NCI-H1417 treated with DMSO at 0.1 percent for 48 hours (cell line): ENCODE data around the gene STK31.
A peak's percentile ranks its signal among the peaks of the same experiment; 100 is the strongest.
"Not testable (repeated sequence)": the region's sequence is repeated elsewhere in the genome, so short reads cannot be mapped to it uniquely, and the experiment has no call there.

Experiments used
- DNase-seq: peaks from one replicate; lab custom pipeline; 2025; lab: John Stamatoyannopoulos, UW

Gene STK31, protein sequence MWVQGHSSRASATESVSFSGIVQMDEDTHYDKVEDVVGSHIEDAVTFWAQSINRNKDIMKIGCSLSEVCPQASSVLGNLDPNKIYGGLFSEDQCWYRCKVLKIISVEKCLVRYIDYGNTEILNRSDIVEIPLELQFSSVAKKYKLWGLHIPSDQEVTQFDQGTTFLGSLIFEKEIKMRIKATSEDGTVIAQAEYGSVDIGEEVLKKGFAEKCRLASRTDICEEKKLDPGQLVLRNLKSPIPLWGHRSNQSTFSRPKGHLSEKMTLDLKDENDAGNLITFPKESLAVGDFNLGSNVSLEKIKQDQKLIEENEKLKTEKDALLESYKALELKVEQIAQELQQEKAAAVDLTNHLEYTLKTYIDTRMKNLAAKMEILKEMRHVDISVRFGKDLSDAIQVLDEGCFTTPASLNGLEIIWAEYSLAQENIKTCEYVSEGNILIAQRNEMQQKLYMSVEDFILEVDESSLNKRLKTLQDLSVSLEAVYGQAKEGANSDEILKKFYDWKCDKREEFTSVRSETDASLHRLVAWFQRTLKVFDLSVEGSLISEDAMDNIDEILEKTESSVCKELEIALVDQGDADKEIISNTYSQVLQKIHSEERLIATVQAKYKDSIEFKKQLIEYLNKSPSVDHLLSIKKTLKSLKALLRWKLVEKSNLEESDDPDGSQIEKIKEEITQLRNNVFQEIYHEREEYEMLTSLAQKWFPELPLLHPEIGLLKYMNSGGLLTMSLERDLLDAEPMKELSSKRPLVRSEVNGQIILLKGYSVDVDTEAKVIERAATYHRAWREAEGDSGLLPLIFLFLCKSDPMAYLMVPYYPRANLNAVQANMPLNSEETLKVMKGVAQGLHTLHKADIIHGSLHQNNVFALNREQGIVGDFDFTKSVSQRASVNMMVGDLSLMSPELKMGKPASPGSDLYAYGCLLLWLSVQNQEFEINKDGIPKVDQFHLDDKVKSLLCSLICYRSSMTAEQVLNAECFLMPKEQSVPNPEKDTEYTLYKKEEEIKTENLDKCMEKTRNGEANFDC

DNA sequence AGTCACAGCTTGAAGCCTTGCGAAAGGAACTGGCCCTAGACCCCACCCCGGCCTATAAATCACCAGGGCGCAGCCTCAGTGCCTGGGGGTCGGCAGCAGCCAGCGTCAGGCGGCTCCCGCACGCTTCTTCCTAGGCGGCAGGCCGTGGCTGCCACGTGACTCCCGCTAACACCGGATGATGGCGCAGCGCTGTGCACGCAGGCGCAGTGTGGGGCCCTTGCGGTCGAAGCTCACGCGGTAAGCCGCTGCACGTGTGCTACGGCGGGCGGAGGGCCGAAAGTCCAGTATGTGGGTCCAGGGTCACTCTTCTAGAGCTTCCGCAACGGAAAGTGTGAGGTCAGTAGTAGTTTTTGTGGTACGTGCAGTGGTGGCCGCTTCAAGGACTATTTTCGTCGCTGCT is at the start of gene STK31:
Gene STK31 (plus strand): TSS at position 220 of the 400 bp plus-strand sequence. CDS start 67 bp downstream, at position 287.
- DNase-seq, result no peak

DNA sequence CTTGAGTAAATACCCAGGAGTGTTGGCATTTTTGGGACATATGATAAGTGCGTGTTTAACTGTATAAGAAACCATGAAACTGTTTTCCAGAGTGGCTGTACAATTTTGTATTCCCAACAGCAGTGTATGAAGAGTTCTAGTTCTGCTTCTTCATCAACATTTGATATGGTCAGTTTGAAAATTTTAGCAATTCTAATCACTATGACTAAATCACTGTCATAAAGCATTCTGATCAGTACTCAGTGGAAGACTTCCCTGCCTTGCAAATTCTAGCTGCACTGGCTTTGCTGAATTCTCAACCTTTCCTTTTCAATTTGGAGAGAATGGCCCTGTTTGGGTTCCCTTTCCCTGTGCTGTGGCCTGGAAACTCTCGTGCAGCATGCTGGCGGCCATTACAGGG is 48.6 kb upstream of the STK31 start:
- no peak for DNase-seq

GRCh38 chr7:23662124-23662983 is 47.7 kb upstream of the STK31 start:
- DNase-seq, result no peak

GRCh38 chr7:23662984-23663313 is 47.1 kb upstream of the STK31 start:
- no peak for DNase-seq

GRCh38 chr7:23664122-23664521 is 45.9 kb upstream of the STK31 start:
- DNase-seq, result no peak

GRCh38 chr7:23672033-23672432 is 38.0 kb upstream of the STK31 start:
- DNase-seq, result no peak

GRCh38 chr7:23679898-23680413 is 30.1 kb upstream of the STK31 start, which contains the start of gene FAM221A:
Gene FAM221A, plus strand, starts transcription at chr7:23680199. Its CDS starts 20 bp downstream, at chr7:23680219.
- DNase-seq, result peak; percentile 88

DNA sequence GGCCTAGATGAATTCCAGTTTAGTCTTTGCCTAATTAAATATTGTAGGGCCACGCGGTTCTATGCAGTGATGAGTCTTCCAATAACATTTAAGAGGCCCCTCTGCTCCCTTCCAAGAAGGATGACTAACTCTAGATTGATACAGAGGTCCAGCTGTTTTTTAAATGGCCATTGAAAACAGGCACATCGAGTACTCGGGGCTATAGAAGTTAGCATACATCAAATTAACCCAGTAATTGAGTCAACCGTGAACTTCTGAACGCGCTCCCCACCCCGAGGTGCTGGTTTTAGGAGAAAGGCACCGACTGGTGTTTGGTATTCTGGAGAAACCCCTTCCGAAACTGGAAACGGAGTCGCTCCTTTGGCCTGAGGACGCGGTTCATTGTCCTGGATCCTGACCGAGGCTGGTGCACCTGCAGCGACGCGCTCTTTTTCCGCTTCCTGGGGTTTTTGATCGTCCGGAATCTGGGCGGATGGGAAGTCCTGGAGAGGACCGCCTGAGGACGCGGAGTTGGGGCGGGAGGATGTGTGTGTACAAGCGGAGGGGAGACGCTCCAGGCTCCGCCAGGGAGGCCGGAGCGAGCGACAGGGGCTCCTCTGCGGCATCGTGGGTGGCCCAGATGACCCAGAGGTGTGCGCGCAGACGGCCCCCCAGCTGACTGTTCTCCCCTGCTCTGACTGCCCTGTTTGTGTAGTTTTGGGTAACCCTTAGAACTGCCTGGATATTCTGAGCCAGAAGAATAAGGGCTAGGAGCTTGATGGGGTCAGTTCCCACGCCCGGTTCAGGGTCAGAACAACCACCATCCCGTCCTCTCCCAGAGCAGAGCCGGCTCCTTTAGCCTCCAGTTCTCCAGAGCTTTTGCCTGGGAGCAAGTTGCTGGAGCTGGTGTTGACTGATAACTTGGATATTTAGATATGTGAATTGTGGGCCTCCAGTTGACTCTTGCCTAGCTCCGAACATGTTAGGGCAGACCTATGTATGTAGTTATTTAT is 29.3 kb upstream of the STK31 start:
- peak; percentile 66 for DNase-seq

- DNase-seq, result not testable (repeated sequence)
Measured at GRCh38 chr7:23684041-23684440, 26.0 kb upstream of the STK31 start.

- no peak for DNase-seq
Measured at GRCh38 chr7:23685731-23686130, 24.3 kb upstream of the STK31 start.

DNA sequence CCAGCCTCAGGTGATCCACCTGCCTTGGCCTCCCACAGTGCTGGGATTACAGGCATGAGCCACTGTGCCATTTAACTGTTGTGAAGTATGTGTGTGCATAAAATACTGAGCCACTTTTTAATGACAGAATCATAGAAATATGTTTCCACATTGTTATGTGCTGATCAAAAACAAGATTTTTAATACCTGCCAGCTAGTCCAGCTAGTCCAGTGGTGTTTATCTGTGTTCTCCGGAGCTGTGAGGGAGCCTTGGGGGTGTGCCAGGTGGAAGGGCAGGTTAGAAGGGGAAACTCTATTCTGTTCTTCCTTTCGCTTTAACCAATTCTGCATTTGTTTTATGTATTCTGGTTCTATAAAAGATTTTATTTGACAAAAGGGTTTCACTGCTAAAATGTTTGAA is 23.0 kb upstream of the STK31 start:
- DNase-seq, result no peak

DNA sequence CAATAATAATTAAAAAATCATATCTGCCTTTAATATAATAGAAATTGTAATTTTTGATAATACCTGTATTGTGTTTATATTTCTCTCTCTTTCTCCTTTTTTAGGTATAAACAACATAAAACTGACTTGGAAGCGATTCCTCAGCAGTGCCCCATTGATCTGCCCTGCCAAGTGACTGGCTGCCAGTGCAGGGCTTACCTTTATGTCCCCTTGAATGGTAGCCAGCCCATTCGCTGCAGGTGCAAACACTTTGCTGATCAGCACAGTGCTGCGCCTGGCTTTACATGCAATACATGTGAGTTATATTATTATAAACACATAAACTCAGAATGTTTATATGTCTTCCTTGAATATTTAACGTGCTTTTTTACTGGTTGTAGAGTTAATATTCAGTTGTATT is 20.9 kb upstream of the STK31 start:
- no peak for DNase-seq

DNA sequence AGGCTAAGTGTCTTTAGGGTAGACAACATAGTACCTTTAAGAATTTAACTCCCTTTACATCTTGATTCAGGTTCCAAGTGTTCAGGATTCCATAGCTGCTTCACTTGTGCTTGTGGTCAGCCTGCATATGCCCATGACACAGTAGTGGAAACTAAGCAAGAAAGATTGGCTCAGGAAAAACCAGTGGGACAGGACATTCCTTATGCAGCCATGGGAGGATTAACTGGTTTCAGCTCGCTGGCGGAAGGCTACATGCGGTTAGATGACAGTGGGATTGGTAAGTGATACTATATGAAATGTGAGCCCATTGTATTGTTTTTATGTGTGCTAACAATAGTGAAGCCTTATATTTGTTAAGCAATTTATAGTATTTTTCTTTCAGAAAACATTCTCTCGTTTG is 18.7 kb upstream of the STK31 start:
- no peak for DNase-seq

- DNase-seq, result no peak
Measured at GRCh38 chr7:23693224-23693623, 16.8 kb upstream of the STK31 start.

DNA sequence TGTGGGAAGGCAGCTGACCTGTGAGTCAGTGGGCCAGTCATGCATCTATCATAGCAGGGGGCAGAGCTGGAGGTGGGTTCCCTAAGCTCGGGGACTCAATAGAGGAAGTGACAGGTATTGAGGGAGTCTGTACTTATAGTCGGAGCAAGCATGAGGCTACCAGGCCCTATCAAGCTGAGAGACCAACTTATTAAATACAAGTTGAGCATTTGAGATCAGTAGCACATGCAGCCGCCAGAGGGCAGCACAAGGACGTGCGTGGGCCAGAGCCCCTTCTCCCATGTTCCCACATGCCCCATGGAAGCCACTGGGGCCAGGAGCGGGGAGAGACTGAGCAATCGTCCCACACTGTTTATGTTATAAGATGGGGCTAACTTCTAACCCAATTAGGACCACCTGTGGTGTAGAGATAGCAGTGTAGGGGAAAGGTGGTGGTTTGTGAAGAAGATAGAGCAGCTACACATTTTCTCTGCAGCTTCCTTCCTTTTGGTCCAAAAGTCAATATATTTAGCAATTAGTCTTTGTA is 13.0 kb upstream of the STK31 start:
- DNase-seq, result no peak

DNA sequence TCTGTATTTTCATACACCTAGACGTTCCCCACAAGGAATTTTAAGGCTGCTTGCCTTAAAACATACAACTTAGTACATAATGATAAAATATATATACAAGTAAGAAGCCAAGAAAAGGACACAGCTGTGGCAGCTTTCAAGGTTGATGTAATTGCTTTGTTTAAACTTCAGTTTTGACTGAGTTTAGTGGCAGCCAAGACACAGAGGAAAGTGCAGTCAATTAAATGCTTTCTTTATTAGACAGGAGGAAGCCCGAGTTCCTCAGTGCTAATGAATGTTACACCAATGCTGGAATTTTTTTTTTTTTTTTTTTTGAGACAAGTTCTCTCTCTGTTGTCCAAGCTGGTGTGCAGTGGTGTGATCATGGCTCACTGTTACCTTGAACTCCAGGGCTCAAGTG is 11.2 kb upstream of the STK31 start:
- no peak for DNase-seq

DNA sequence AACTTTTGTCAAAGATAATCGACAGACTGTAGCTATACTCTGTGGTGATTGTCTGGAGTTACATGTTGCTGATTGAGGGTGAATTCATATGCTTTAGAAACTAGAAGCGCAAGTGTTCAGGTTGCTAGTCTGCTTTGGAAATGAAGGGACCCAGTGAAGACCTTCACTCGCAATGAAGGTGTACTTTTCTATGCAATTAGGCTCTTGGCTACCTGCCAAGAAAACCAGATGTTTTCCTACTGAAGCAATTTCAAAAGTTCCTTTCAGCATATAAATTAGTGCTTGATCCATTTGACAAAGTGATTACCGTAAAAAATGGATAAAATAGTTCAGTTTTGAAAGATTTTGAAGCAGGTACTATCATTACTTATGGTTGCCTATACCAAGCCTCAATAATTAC is 10.0 kb upstream of the STK31 start:
- DNase-seq, result no peak

- DNase-seq, result no peak
Measured at GRCh38 chr7:23709081-23709750, 803 bp upstream of the STK31 start.
